HG02610 (cell line): ENCODE measurements around the gene SLC16A2.

Experiments used
- ATAC-seq: cut with Tn5 transposase; IDR thresholded peaks from one replicate; pipeline ENCODE4 v1.9.1; 2021; ENCODE audit warnings: mild to moderate bottlenecking, moderate library complexity; ENCODE audit not compliant: unreplicated experiment

The SLC16A2 gene

GRCh38 chrX:74421036-74421739, at the start of gene SLC16A2:
Gene SLC16A2 (plus strand): TSS chrX:74421493. CDS start chrX:74421638, 145 bp downstream.
- ATAC-seq, result no peak

GRCh38 chrX:74372272-74372671, 49.0 kb upstream of the SLC16A2 start:
- ATAC-seq, result no peak

- ATAC-seq, result no peak
Observed at GRCh38 chrX:74377282-74377681, 44.0 kb upstream of the SLC16A2 start.

DNA sequence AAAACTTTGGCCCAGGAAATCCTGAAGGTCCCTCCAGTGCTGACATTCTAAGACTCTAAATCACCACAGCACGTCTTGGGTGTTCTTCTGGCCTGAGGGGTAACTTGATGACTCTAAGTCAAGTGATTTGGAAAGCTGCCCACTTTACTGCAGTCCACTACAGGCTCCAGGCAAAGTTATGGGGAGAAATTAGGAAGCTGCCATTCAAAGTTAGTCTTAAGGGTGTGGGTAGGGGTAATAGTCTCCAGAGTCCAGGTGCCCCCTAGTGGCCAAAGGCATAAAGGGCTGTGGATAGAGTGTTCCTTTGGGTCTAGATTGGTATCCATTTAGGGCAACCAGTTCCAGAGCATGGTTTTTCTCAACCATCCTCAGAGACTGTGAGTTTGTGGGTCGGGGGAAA, 38.7 kb upstream of the SLC16A2 start:
- peak; percentile 62 for ATAC-seq

DNA sequence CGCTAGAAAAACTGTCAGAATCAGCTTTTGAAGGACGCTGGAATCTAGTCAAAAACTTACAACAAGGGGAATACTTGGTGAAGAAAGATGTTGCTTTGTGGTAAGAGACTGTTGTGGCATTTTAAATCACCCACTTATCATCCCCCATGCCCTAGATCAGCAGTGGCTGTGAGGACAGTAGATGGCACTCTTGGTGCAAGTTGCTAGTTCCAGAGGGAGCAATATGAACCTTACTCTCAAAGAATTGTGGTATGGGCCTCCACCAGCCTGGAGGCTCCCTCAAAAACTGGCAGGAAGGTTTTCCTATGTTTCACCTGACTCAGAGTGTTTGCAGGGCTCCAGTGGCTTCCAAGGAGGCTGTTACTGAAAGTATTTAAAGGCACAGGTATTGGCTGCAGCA, 37.7 kb upstream of the SLC16A2 start:
- ATAC-seq, result no peak

DNA sequence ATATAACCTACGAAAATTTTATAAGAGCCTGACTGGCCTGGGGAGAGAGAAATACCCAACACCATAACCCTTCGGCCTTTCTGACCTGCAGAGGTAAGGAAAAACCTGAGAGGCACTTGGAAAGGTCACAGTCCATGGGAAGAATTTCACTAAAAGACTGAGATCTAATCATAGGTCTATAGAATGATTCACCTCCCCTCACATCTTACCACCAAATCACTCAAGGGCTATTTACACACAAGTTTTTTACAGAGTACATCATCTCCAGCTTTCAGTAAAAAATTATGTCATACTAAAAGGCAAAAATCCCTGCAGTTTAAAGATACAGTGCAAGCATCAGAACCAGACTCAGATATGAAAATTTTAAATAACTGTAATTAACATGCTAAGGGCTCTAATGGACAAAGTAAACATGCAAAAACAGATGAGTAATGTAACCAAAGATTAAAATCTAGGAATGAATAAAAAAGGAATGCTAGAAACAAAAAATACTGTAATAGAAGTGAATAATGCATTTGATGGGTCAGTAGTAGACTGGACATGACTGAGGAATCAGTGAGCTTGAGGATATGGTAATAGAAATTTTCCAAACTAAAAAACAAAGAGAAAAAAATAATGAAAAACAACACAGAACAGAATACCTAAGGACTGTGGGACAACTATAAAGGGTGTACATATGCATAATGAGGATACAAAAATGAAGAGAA, 32.1 kb upstream of the SLC16A2 start:
- no peak for ATAC-seq

- ATAC-seq, result no peak
Observed at GRCh38 chrX:74395556-74395955, 25.7 kb upstream of the SLC16A2 start.

DNA sequence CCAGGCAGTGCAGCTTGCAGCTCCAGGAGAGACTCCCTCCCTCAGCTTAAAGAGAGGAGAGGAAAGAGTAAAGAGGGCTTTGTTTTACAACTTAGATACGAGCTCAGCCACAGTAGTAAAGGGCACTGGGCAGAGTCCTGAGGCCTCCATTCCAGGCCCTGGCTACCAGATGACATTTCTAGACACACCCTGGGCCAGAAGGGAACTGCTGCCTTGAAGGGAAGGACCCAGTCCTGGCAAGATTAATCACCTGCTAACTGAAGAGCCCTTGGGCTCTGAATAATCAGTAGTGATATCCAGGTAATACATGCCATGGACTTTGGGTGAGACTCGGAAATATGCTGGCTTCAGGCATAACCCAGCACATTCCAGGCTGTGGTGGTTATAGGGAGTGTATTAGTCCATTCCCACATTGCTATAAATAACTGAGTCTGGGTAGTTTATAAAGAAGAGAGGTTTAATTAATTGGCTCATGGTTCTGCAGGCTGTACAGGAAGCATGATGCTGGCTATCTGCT, 15.3 kb upstream of the SLC16A2 start:
- ATAC-seq, result no peak

- peak; percentile 81 for ATAC-seq
Observed at GRCh38 chrX:74408304-74408703, 13.0 kb upstream of the SLC16A2 start.

GRCh38 chrX:74419864-74420195, 1.5 kb upstream of the SLC16A2 start:
- no peak for ATAC-seq

DNA sequence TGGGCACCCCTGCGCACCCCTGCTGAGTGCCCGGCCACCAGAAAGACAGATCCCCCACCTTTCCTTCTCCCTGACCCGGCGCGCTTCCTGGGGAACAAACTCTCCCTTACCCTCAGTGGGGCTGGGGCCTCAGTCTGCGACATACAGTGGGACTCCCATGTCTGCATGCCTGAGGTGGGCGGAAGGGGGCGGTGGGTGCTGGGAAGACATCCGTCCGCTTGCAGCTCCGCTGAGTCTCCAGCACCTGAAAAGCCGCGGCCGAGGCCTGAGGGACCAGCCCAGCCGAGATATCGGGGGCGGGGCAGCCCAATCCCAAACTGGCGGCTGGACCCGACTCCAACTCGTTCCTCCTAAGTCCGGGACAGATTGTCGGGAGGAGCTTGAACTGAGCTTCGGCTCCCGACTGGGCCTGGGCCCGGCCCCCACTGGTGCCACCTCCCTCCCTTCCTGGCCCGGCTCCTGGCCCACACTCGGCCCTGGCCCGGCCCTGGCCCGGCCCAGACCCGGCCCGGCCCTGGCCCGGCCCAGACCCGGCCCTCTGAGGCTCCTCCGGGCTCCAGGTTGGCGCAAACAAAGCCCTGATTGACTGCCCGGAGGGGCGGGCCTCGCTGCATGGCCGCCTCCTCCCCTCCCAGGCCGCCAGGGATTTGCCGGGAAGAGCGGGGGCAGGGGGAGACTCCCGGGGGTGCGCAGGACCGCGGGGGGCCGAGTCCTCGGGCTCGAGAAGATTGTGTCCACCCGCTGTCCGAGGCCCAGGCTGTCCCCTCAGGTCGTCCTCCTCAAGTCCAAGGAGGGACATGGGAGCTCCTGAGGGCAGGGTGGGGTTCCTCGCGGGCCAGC, 877 bp upstream of the SLC16A2 start:
- no peak for ATAC-seq

GRCh38 chrX:74421740-74422352, 553 bp downstream of the SLC16A2 start:
- ATAC-seq, result no peak

- no peak for ATAC-seq
Observed at GRCh38 chrX:74422576-74423288, 1.4 kb downstream of the SLC16A2 start.

DNA sequence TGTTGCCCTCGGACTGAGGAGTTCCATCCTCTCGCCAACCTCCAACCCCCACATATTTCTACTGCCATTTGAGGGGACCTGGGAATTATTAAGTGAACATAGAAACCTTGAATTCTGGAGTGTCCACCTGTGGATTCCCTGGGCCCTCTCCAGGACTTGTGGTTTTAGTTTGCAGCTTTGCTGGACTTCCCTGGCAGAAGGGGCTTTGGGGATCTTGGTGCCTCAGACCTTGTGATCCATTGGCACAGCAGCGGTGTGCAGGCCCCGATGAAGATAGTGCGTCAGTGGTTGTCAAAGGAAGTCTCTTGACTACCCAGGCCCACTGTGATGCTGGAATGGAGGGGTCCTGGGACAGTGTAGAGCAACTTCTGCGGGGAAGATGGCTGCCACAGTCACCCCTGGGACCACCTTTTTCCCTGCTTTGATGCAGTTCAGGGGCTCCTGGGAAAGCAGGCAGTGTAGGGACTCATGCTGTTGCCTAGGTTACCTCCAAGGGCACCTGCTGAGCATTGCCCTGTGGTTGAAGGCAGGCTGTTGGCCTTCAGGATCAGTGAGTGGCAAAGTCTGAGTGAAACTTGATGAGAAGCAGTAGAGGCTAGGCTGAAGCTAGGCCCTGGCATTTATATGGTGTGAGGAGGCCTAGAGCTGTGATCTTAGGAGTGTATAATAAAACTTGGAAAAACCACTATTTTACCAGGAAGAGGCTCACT, 2.2 kb downstream of the SLC16A2 start:
- ATAC-seq, result no peak

DNA sequence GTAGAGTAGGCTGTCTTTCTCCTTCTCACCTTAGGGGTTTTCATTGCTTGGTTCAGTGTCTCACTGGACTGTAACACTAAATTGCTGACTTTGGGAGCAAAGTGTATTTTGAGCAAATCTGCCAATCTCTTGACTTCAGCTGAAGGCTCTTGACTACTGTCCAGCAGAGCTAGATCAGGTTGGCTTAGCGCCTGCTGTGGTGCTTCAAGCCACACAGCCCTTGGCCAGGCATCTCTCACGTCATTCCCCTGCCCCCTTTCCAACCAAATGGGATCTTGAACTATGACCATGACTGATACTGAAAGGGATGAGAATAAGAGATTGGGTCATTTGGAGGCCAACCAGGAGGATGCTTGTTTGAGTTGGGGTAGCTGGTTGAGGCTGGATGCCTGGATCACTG, 4.8 kb downstream of the SLC16A2 start:
- ATAC-seq, result no peak

DNA sequence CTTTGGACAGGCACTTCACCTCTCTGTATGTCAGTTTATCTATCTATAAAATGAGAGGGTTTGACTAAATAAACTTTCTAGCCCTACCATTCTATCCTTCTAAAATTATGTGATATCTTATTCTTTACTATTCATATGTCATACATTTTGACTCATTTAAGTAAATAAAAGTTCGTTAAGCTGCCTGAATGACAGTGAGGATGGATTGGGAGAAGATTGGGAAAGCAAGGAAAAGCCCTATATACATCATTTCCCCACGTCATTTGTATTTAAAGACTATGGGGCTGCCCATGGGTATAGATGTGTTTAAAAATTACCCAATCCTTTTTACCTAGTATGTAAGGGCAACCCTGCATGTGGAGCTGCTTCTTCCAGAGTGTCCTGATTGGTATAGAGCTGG, 5.3 kb downstream of the SLC16A2 start:
- no peak for ATAC-seq

DNA sequence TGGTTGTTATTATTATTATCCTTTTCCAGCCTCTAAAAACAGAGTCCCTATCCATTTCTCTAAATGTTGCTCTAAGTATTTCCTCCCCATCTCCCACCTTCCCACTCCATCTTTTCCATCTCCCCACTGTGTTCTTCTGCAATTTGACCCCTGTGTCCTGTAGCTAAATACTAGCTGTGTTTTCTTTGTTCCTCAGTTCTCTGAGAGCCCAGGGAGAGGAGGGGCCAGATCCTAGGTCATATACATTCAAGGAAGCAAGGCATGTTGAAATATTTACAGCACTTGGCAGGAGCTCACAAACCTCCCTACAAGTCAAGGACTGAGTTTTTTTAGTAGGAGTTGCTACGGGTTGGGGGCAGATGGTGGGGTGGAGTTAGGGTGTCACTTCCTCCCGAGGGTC, 10.5 kb downstream of the SLC16A2 start:
- no peak for ATAC-seq

- no peak for ATAC-seq
Observed at GRCh38 chrX:74434336-74434735, 13.0 kb downstream of the SLC16A2 start.

GRCh38 chrX:74437530-74437929, 16.2 kb downstream of the SLC16A2 start:
- ATAC-seq, result no peak

GRCh38 chrX:74438764-74439163, 17.5 kb downstream of the SLC16A2 start:
- ATAC-seq, result no peak
